OCI-LY7 (cell line): ENCODE measurements around the gene TMEM151A.

Experiments
- CTCF ChIP-seq: fragments of 200-600 bp; sonication (generic); conservative IDR thresholded peaks from 2 replicates; pipeline ENCODE4 v1.5.1; 2014; ENCODE audit warnings: mild to moderate bottlenecking, antibody characterized with exemption, low read length, moderate library complexity, mixed read lengths
- EZH2phosphoT487 ChIP-seq: fragments of 200-600 bp; sonication (generic); IDR thresholded peaks from 2 replicates; pipeline ENCODE4 v1.6.1; 2018; ENCODE audit warnings: low read depth, borderline replicate concordance, mild to moderate bottlenecking, mixed run types, antibody characterized with exemption, low read length, moderate library complexity, mixed read lengths

- TF ChIP-seq CTCF (no peak), EZH2phosphoT487 (no peak)
Measured at GRCh38 chr11:66268244-66268951, 23.3 kb upstream of the TMEM151A start, which contains the start of gene RAB1B.
